Measurements from ENCODE around the gene CCT6B.

- TF ChIP-seq CTCF (conservative IDR thresholded peaks at IDR 0.05) = no peak
- TF ChIP-seq ZFX (IDR thresholded peaks at IDR 0.05) = no peak
These were observed 76.2 kb downstream of the CCT6B start for GRCh38 chr17:34885076-34885475.
